Heart right ventricle (tissue), 16 donors: ENCODE measurements around the gene OPTC. TPM values are rescaled to one million over a fixed set of nuclear protein-coding genes. Genes with fewer than 3 reads are reported as not detected.

Source experiments
- ATAC-seq, 8 donors: fragments of 200-7000 bp; cut with Tn5 transposase; one replicate each; pipeline ENCODE4 v1.9.1; 2020; ENCODE audit warnings: mild to moderate bottlenecking in 8 of 8, moderate library complexity in 8 of 8, moderate number of reproducible peaks in 1 of 8
- DNase-seq, 2 donors: peaks; one replicate each; pipeline ENCODE4 v3.0.0-alpha.2; 2020
- H3K27ac ChIP-seq, 10 donors: fragments of 200-600 bp; sonication (generic) in 2 of 10; one replicate each; pipeline versions ENCODE4 v1.5.0 to v1.8.0; 2020 to 2022; ENCODE audit warnings: mild to moderate bottlenecking in 3 of 10
- H3K27me3 ChIP-seq, 7 donors: fragments of 200-600 bp; one replicate each; pipeline ENCODE4 v1.8.0; 2021 to 2022; ENCODE audit warnings: mild to moderate bottlenecking in 2 of 7
- H3K36me3 ChIP-seq, 9 donors: fragments of 200-600 bp; sonication (generic) in 1 of 9; one replicate each; pipeline versions ENCODE4 v1.5.0 to v1.8.0; 2020 to 2022; ENCODE audit warnings: mild to moderate bottlenecking in 2 of 9
- H3K4me1 ChIP-seq, 9 donors: fragments of 200-600 bp; sonication (generic) in 1 of 9; one replicate each; pipeline versions ENCODE4 v1.5.0 to v1.8.0; 2020 to 2022; ENCODE audit warnings: mild to moderate bottlenecking in 4 of 9
- H3K4me3 ChIP-seq, 10 donors: fragments of 200-600 bp; sonication (generic) in 2 of 10; one replicate each; pipeline versions ENCODE4 v1.5.0 to v1.8.0; 2020 to 2022; ENCODE audit warnings: mild to moderate bottlenecking in 7 of 10, moderate library complexity in 2 of 10
- H3K9me3 ChIP-seq, 11 donors: fragments of 200-600 bp in 10 of 11; sonication (generic) in 2 of 11; one replicate each; pipeline versions ENCODE4 v1.5.0 to v1.8.0; 2013 to 2022; ENCODE audit warnings: mild to moderate bottlenecking in 2 of 11, control low read depth in 1 of 11, moderate library complexity in 1 of 11
- WGBS, 2 donors: extraction: QIAGEN DNeasy Blood & Tissue Kit; methylation state at CpG; one replicate each; pipeline ENCODE4 v1.1.7; 2013; ENCODE audit warnings: inconsistent platforms in 1 of 2; 5-methylcytosine and 5-hydroxymethylcytosine counted together
- intact Hi-C, 10 donors: fragments of 100-400 bp; cut with DNase I; formaldehyde crosslinking; loops; one replicate each; pipeline versions ENCODE4 v1.11.1 to v1.14.2; 2022
- polyA plus RNA-seq, 2 donors: library from polyadenylated mRNA; stranded (reverse); fragments of 200-250 nt; gene quantifications; one replicate each; pipeline ENCODE4 v1.2.3, GENCODE V29; 2013
- total RNA-seq, 10 donors: library from RNA; stranded (reverse); fragmentation: NEBNext Ultra II Directional in 3 of 10; extraction: Animal tissue kit (Norgen Biotek cat#: 25700) in 3 of 10; gene quantifications; one replicate each; pipeline versions ENCODE4 v1.2.1 to v1.2.4, GENCODE V29; 2021 to 2023
- TF ChIP-seq, protein P1 (sequence below), 9 donors: fragments of 200-600 bp; sonication (generic) in 2 of 9; IDR thresholded peaks; one replicate each; pipeline versions ENCODE4 v1.5.0 to v1.8.0; 2021 to 2022; ENCODE audit warnings: antibody characterized with exemption in 9 of 9, mild to moderate bottlenecking in 5 of 9, moderate library complexity in 1 of 9
- donor health status: Arrhythmogenic right ventricular cardiomyopathy.
- donor health status: ischemic (EF 13 %, LVEDD 7.1; RV severe dilation, severe dysfunction).
- donor health status: healthy with polysubstance abuse.
- donor health status: DM: no; HTN: yes; CAD: no.
- donor health status: DM: no; HTN: no; CAD: no.
- donor health status: ischemic (EF 25% LVEDD 6.9; RV normal size, moderate dysfunction).
- donor health status: ischemic (EF 25% LVEDD 5.7; RV mildly dilated, moderate dysfunction).
- donor health status: healthy.
- donor health status: DM: yes; HTN: yes; CAD: no.
- donor health status: Ischemic cardiomyopathy.
- donor health status: ischemic (EF 35%, LVEDD 5.7; RV mildly dilated, moderate dysfunction).
- donor health status: nonischemic (EF 11% LVEDD 7.7; RV severe dilation, severe dysfunction).
- donor health status: DM: yes; HTN: yes; CAD: no.
- donor health status: PGD.
- donor health status: ischemic (EF 29% LVEDD 5.4; RV normal size, mild dysfunction).
- donor health status: nonischemic (EF 23%, LVEDD 6.1; RV moderate dilation, normal function).

Gene OPTC
- total and polyA plus RNA-seq, 12 donors: not detected

DNA sequence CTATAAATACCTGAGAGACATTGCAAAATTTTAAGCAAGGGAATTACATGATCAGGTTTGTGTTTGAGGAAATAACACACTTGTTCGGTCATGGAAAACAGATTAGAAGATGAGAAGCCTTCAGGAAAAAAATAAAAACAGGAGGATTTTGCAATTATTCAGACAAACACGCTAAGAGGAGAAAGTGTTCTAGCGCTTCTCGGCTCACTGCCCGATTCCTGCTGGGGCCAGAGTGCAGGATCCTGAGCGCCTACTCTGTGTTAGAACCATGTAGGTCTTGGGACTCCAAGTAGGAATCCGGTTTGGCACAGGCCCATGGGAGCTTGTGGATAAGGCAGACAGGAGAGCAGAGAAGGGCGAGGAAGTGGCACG, 26.4 kb upstream of the OPTC start:
- TF ChIP-seq, protein P1, sequence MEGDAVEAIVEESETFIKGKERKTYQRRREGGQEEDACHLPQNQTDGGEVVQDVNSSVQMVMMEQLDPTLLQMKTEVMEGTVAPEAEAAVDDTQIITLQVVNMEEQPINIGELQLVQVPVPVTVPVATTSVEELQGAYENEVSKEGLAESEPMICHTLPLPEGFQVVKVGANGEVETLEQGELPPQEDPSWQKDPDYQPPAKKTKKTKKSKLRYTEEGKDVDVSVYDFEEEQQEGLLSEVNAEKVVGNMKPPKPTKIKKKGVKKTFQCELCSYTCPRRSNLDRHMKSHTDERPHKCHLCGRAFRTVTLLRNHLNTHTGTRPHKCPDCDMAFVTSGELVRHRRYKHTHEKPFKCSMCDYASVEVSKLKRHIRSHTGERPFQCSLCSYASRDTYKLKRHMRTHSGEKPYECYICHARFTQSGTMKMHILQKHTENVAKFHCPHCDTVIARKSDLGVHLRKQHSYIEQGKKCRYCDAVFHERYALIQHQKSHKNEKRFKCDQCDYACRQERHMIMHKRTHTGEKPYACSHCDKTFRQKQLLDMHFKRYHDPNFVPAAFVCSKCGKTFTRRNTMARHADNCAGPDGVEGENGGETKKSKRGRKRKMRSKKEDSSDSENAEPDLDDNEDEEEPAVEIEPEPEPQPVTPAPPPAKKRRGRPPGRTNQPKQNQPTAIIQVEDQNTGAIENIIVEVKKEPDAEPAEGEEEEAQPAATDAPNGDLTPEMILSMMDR (IDR thresholded peaks at IDR 0.05): no peak
- Histone ChIP-seq H3K36me3 (no peaks in the 10 kb centered on the region), H3K4me3 (no peak overlapping the region), H3K27ac (peak overlapping the region; percentile 31 to 77 (median 62)), H3K27me3 (no peaks in the 10 kb centered on the region), H3K4me1 (peaks cover 4 to 60% (median 36%) of the 10 kb centered on the region in 9 donors), H3K9me3 (no peaks in the 10 kb centered on the region)
- intact Hi-C loops: no loop called here
- 37 to 47% methylated on average over 9 of the region's 9 CpGs for WGBS, 2 donors
- peak in 7 of 8 donors; percentile 18 to 66 (median 39) for ATAC-seq
- peak; percentile 56 to 76 for DNase-seq

DNA sequence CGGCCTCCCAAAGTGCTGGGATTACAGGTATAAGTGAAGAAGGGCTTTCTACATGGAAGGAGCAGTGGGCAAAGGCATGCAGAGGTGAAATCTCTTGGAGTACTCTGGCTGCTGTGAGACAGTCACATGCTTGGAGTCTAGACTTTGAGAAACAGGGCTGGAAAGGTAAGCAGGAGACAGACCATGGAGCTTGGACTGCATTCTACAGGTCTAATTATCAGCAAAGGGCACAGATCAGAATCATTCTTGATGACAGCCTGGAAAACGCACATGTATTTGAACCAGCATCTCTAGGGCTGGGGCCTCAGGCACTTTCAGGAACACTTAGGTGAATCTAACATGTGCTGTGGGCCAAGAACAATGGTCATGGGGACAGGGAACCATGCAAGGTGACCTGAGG, 25.6 kb upstream of the OPTC start:
- peak overlapping the region in 2 of 10 donors; percentile 7 to 77 for H3K27ac ChIP-seq
- H3K27me3 ChIP-seq: no peaks in the 10 kb centered on the region
- 95 to 98% methylated on average over 2 of the region's 2 CpGs for WGBS, 2 donors
- no peak for ATAC-seq
- DNase-seq: no peak
- intact Hi-C loops: no loop called here
- TF ChIP-seq, protein P1 (IDR thresholded peaks at IDR 0.05): no peak
- H3K4me3 ChIP-seq: no peak overlapping the region
- no peaks in the 10 kb centered on the region for H3K9me3 ChIP-seq
- H3K4me1 ChIP-seq: peaks cover 4 to 65% (median 35%) of the 10 kb centered on the region in 9 donors
- H3K36me3 ChIP-seq: no peaks in the 10 kb centered on the region

DNA sequence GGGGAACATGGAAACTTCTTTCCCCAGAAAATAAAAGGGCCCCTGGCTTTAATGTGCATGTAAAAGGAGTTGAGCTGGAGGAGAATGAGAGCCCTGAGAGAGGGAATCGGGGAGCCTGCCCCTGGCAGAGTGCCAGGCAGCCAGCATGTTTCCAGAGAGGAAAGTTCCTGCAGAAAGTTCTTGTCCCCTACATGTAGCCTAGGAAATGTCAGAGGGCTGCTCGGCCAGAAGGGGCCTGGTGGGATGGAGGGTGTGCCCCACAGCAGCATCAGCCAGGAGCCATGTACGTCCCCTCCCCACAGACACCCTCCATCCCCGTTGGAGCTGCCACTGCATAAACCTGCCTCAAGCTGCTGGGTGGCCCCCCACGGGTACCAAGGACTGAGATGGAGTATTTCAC, 23.7 kb upstream of the OPTC start:
- Histone ChIP-seq H3K4me1 (peaks cover 4 to 63% (median 26%) of the 10 kb centered on the region in 9 donors), H3K27me3 (peaks cover 0 to 14% (median 0%) of the 10 kb centered on the region in 7 donors), H3K9me3 (no peaks in the 10 kb centered on the region), H3K4me3 (no peak overlapping the region), H3K27ac (no peak overlapping the region), H3K36me3 (no peaks in the 10 kb centered on the region)
- TF ChIP-seq, protein P1 (IDR thresholded peaks at IDR 0.05): no peak
- 73 to 79% methylated on average over 5 of the region's 5 CpGs for WGBS, 2 donors
- DNase-seq (no peak), ATAC-seq (no peak)
- intact Hi-C loops: no loop called here

DNA sequence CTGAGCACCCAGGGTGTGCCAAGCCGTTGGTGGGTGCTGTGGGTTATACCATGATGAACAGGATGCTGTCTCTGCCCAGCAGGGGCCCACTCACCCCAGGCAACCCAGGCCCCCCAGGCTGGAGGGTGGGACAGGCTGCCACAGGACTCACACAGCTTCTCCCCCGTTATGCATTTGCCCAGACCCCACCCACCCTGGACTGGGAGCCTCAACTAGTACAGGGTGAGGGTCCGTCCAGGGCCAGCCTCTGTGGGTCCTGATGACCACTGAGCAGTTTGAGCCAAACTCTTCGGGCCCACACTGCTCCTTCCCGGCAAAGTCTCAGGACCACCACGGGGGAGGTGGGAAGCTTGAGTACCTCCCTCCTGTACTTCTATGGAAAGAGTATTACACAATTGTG, 22.1 kb upstream of the OPTC start:
- 84 to 87% methylated on average over 6 of the region's 6 CpGs for WGBS, 2 donors
- DNase-seq (no peak), ATAC-seq (no peak)
- Histone ChIP-seq H3K36me3 (no peaks in the 10 kb centered on the region), H3K27ac (no peak overlapping the region), H3K27me3 (peaks cover 0 to 15% (median 0%) of the 10 kb centered on the region in 7 donors), H3K4me1 (peaks cover 0 to 48% (median 11%) of the 10 kb centered on the region in 9 donors), H3K9me3 (no peaks in the 10 kb centered on the region), H3K4me3 (no peak overlapping the region)
- TF ChIP-seq, protein P1 (IDR thresholded peaks at IDR 0.05): no peak
- intact Hi-C loops: no loop called here
